HL-60 (cell line): ENCODE results near the gene FADD.

Experiments
- DNase-seq, 2 experiments: peaks; one replicate each; pipeline ENCODE4 v3.0.0-alpha.2; 2010 to 2020; ENCODE audit warnings: low read depth in 1 of 2, low spot score in 1 of 2
- H3K27ac ChIP-seq: fragments of 250-450 bp; sonication (Bioruptor Pico); replicated peaks from 2 replicates; pipeline ENCODE4 v1.5.1; 2020; ENCODE audit warnings: mild to moderate bottlenecking, moderate library complexity
- H3K27me3 ChIP-seq: fragments of 250-450 bp; sonication (Bioruptor Pico); 2 replicates; pipeline ENCODE4 v1.5.1; 2021; ENCODE audit warnings: mild to moderate bottlenecking, moderate library complexity; ENCODE audit not compliant: insufficient read depth, poor library complexity, severe bottlenecking
- H3K4me3 ChIP-seq: replicated peaks from 2 replicates; pipeline ENCODE4 v1.5.1; 2011; ENCODE audit warnings: mild to moderate bottlenecking, control low read depth, low read length; ENCODE audit not compliant: insufficient read depth
- CTCF ChIP-seq: IDR thresholded peaks from one replicate; pipeline ENCODE4 v1.5.1; 2011; ENCODE audit warnings: low read length, control low read depth, inconsistent platforms; ENCODE audit not compliant: insufficient read depth
- GABPA ChIP-seq: IDR thresholded peaks from 2 replicates; pipeline ENCODE4 v1.6.1; 2012; ENCODE audit warnings: low read depth
- POLR2AphosphoS5 ChIP-seq: IDR thresholded peaks from 2 replicates; pipeline ENCODE4 v1.6.1; 2012; ENCODE audit warnings: low read depth
- REST ChIP-seq: IDR thresholded peaks from 2 replicates; pipeline ENCODE4 v1.6.1; 2012; ENCODE audit warnings: low read depth; ENCODE audit not compliant: insufficient replicate concordance
- SPI1 ChIP-seq: IDR thresholded peaks from 2 replicates; pipeline ENCODE4 v1.6.1; 2012; ENCODE audit warnings: low read depth, mild to moderate bottlenecking, borderline replicate concordance

FADD gene

GRCh38 chr11:70185348-70186055, 17.6 kb upstream of the FADD start:
- no peaks in the 10 kb centered on the region for H3K27me3 ChIP-seq
- TF ChIP-seq CTCF (no peak), GABPA (no peak), POLR2AphosphoS5 (no peak), REST (no peak), SPI1 (no peak)
- H3K27ac ChIP-seq, result no peak overlapping the region

GRCh38 chr11:70186420-70186819, 16.7 kb upstream of the FADD start:
- Histone ChIP-seq H3K27me3 (no peaks in the 10 kb centered on the region), H3K27ac (no peak overlapping the region), H3K4me3 (no peak overlapping the region)
- no peak for DNase-seq
- TF ChIP-seq SPI1, result no peak
- TF ChIP-seq GABPA, result no peak
- no peak for TF ChIP-seq REST
- TF ChIP-seq POLR2AphosphoS5, result no peak
- no peak for TF ChIP-seq CTCF

More at GRCh38 chr11:70185348-70186055, 17.6 kb upstream of the FADD start:
- no peak for DNase-seq
- H3K4me3 ChIP-seq, result no peak overlapping the region

GRCh38 chr11:70186936-70187335, 16.2 kb upstream of the FADD start:
- Histone ChIP-seq H3K27me3 (no peaks in the 10 kb centered on the region), H3K4me3 (no peak overlapping the region)
- TF ChIP-seq SPI1 (no peak), CTCF (no peak), REST (no peak), POLR2AphosphoS5 (no peak), GABPA (no peak)

More at GRCh38 chr11:70186936-70187335, 16.2 kb upstream of the FADD start:
- H3K27ac ChIP-seq, result no peak overlapping the region
- no peak for DNase-seq
